Mucosa of stomach (tissue), 1 donor: Measurements from ENCODE around the gene IPO11.
"Not testable (repeated sequence)": the region's sequence is repeated elsewhere in the genome, so short reads cannot be mapped to it uniquely, and the experiment has no call there.

ENCODE experiments used
- H3K27me3 ChIP-seq: one replicate; pipeline ENCODE4 v1.7.0; 2013; ENCODE audit warnings: mild to moderate bottlenecking, low read length; ENCODE audit not compliant: control insufficient read depth, insufficient read depth
- H3K36me3 ChIP-seq: one replicate; pipeline ENCODE4 v1.7.0; 2013; ENCODE audit warnings: low read length; ENCODE audit not compliant: control insufficient read depth, insufficient read depth
- H3K4me1 ChIP-seq: one replicate; pipeline ENCODE4 v1.7.0; 2013; ENCODE audit warnings: mild to moderate bottlenecking, low read length; ENCODE audit not compliant: control insufficient read depth, insufficient read depth
- H3K4me3 ChIP-seq: one replicate; pipeline ENCODE4 v1.7.0; 2013; ENCODE audit warnings: low read length
- H3K9ac ChIP-seq: one replicate; pipeline ENCODE4 v1.7.0; 2013; ENCODE audit warnings: mild to moderate bottlenecking, low read length, moderate library complexity
- H3K9me3 ChIP-seq: one replicate; pipeline ENCODE4 v1.7.0; 2013; ENCODE audit warnings: mild to moderate bottlenecking, low read length, moderate library complexity; ENCODE audit not compliant: control insufficient read depth
- donor health status: Pancreatic carcinoma.

Gene IPO11

GRCh38 chr5:62620761-62621160, 208.2 kb downstream of the IPO11 start:
- Histone ChIP-seq H3K9me3 (no peaks in the 10 kb centered on the region), H3K4me1 (no peaks in the 10 kb centered on the region), H3K36me3 (no peaks in the 10 kb centered on the region), H3K27me3 (no peaks in the 10 kb centered on the region), H3K4me3 (no peak overlapping the region), H3K9ac (no peak overlapping the region)

GRCh38 chr5:62621280-62621679, 208.7 kb downstream of the IPO11 start:
- Histone ChIP-seq H3K4me3 (no peak overlapping the region), H3K36me3 (no peaks in the 10 kb centered on the region), H3K9me3 (no peaks in the 10 kb centered on the region), H3K9ac (no peak overlapping the region), H3K4me1 (no peaks in the 10 kb centered on the region), H3K27me3 (no peaks in the 10 kb centered on the region)

GRCh38 chr5:62623271-62623670, 210.7 kb downstream of the IPO11 start:
- no peaks in the 10 kb centered on the region for H3K9me3 ChIP-seq
- H3K4me1 ChIP-seq: no peaks in the 10 kb centered on the region
- H3K27me3 ChIP-seq: no peaks in the 10 kb centered on the region
- H3K4me3 ChIP-seq: no peak overlapping the region
- H3K36me3 ChIP-seq: no peaks in the 10 kb centered on the region
- H3K9ac ChIP-seq: no peak overlapping the region

GRCh38 chr5:62624436-62624835, 211.9 kb downstream of the IPO11 start:
- H3K27me3 ChIP-seq, H3K36me3 ChIP-seq, H3K9ac ChIP-seq, H3K9me3 ChIP-seq, H3K4me1 ChIP-seq, H3K4me3 ChIP-seq: not testable (repeated sequence)

- Histone ChIP-seq H3K4me3 (no peak overlapping the region), H3K27me3 (no peaks in the 10 kb centered on the region), H3K9me3 (no peaks in the 10 kb centered on the region), H3K4me1 (no peaks in the 10 kb centered on the region), H3K36me3 (no peaks in the 10 kb centered on the region), H3K9ac (no peak overlapping the region)
These were observed 214.0 kb downstream of the IPO11 start for GRCh38 chr5:62626534-62626933.

GRCh38 chr5:62627121-62627520, 214.6 kb downstream of the IPO11 start:
- no peaks in the 10 kb centered on the region for H3K4me1 ChIP-seq
- no peak overlapping the region for H3K9ac ChIP-seq
- H3K36me3 ChIP-seq: no peaks in the 10 kb centered on the region
- H3K9me3 ChIP-seq: no peaks in the 10 kb centered on the region
- H3K4me3 ChIP-seq: no peak overlapping the region
- H3K27me3 ChIP-seq: no peaks in the 10 kb centered on the region

GRCh38 chr5:62627901-62628300, 215.3 kb downstream of the IPO11 start:
- H3K9me3 ChIP-seq: no peaks in the 10 kb centered on the region
- no peak overlapping the region for H3K4me3 ChIP-seq
- H3K27me3 ChIP-seq: no peaks in the 10 kb centered on the region
- no peak overlapping the region for H3K9ac ChIP-seq
- no peaks in the 10 kb centered on the region for H3K36me3 ChIP-seq
- no peaks in the 10 kb centered on the region for H3K4me1 ChIP-seq

- no peaks in the 10 kb centered on the region for H3K36me3 ChIP-seq
- no peaks in the 10 kb centered on the region for H3K9me3 ChIP-seq
- no peaks in the 10 kb centered on the region for H3K27me3 ChIP-seq
- H3K4me3 ChIP-seq: no peak overlapping the region
- H3K9ac ChIP-seq: no peak overlapping the region
- H3K4me1 ChIP-seq: no peaks in the 10 kb centered on the region
These were observed 219.5 kb downstream of the IPO11 start for GRCh38 chr5:62631909-62632580.

- H3K4me3 ChIP-seq: no peak overlapping the region
- no peak overlapping the region for H3K9ac ChIP-seq
- no peaks in the 10 kb centered on the region for H3K9me3 ChIP-seq
- H3K4me1 ChIP-seq: no peaks in the 10 kb centered on the region
- no peaks in the 10 kb centered on the region for H3K27me3 ChIP-seq
- H3K36me3 ChIP-seq: no peaks in the 10 kb centered on the region
These were observed 220.7 kb downstream of the IPO11 start for GRCh38 chr5:62633243-62633642.

- H3K9me3 ChIP-seq: no peaks in the 10 kb centered on the region
- no peaks in the 10 kb centered on the region for H3K4me1 ChIP-seq
These were observed 227.9 kb downstream of the IPO11 start for GRCh38 chr5:62640446-62640845.

GRCh38 chr5:62642468-62642867, 229.9 kb downstream of the IPO11 start:
- H3K9me3 ChIP-seq: no peaks in the 10 kb centered on the region
- H3K9ac ChIP-seq: no peak overlapping the region
- no peaks in the 10 kb centered on the region for H3K27me3 ChIP-seq
- no peaks in the 10 kb centered on the region for H3K36me3 ChIP-seq
- no peaks in the 10 kb centered on the region for H3K4me1 ChIP-seq
- no peak overlapping the region for H3K4me3 ChIP-seq

More at GRCh38 chr5:62640446-62640845, 227.9 kb downstream of the IPO11 start:
- no peaks in the 10 kb centered on the region for H3K36me3 ChIP-seq
- no peak overlapping the region for H3K9ac ChIP-seq
- H3K27me3 ChIP-seq: no peaks in the 10 kb centered on the region
- H3K4me3 ChIP-seq: no peak overlapping the region

- no peaks in the 10 kb centered on the region for H3K4me1 ChIP-seq
- no peaks in the 10 kb centered on the region for H3K36me3 ChIP-seq
- H3K9me3 ChIP-seq: no peaks in the 10 kb centered on the region
- H3K4me3 ChIP-seq: no peak overlapping the region
- no peak overlapping the region for H3K9ac ChIP-seq
- no peaks in the 10 kb centered on the region for H3K27me3 ChIP-seq
These were observed 231.2 kb downstream of the IPO11 start for GRCh38 chr5:62643556-62644451.
